WERI-Rb-1 (cell line): Measurements from ENCODE around the gene RAB7B.

ENCODE experiments used
- DNase-seq: peaks from one replicate; pipeline ENCODE4 v3.0.0-alpha.2; 2020
- H3K27ac ChIP-seq: fragments of 250-450 bp; sonication (Bioruptor Pico); 2 replicates; pipeline ENCODE4 v1.5.1; 2020; ENCODE audit warnings: mild to moderate bottlenecking, moderate library complexity
- H3K27me3 ChIP-seq: fragments of 250-450 bp; sonication (Bioruptor Pico); 2 replicates; pipeline ENCODE4 v1.5.1; 2021; ENCODE audit warnings: mild to moderate bottlenecking, low read depth, moderate library complexity; ENCODE audit not compliant: insufficient read depth, severe bottlenecking
- H3K36me3 ChIP-seq: fragments of 250-450 bp; sonication (Bioruptor Pico); 2 replicates; pipeline ENCODE4 v1.5.1; 2020; ENCODE audit warnings: mild to moderate bottlenecking, moderate library complexity
- H3K4me3 ChIP-seq: 2 replicates; pipeline ENCODE4 v1.5.1; 2011; ENCODE audit warnings: low read depth, mild to moderate bottlenecking, control low read depth, low read length
- H3K9me3 ChIP-seq: fragments of 250-450 bp; sonication (Bioruptor Pico); 2 replicates; pipeline ENCODE4 v1.5.1; 2021; ENCODE audit warnings: mild to moderate bottlenecking, moderate library complexity; ENCODE audit not compliant: severe bottlenecking
- CTCF ChIP-seq: IDR thresholded peaks from 2 replicates; pipeline ENCODE4 v1.5.1; 2011; ENCODE audit warnings: low read depth, mild to moderate bottlenecking, control low read depth, inconsistent platforms, low read length

Gene RAB7B

GRCh38 chr1:205929496-205930194 is 73.5 kb downstream of the RAB7B start:
- Histone ChIP-seq H3K4me3 (no peak overlapping the region), H3K9me3 (no peaks in the 10 kb centered on the region), H3K27me3 (no peaks in the 10 kb centered on the region), H3K36me3 (no peaks in the 10 kb centered on the region), H3K27ac (no peak overlapping the region)
- no peak for DNase-seq
- no peak for TF ChIP-seq CTCF

GRCh38 chr1:205928317-205928716 is 74.9 kb downstream of the RAB7B start:
- no peak for TF ChIP-seq CTCF

GRCh38 chr1:205927676-205928075 is 75.5 kb downstream of the RAB7B start:
- Histone ChIP-seq H3K36me3 (no peaks in the 10 kb centered on the region), H3K27me3 (no peaks in the 10 kb centered on the region), H3K9me3 (no peaks in the 10 kb centered on the region), H3K4me3 (no peak overlapping the region), H3K27ac (no peak overlapping the region)
- no peak for TF ChIP-seq CTCF
- no peak for DNase-seq

More at GRCh38 chr1:205928317-205928716, 74.9 kb downstream of the RAB7B start:
- Histone ChIP-seq H3K27me3 (no peaks in the 10 kb centered on the region), H3K27ac (no peak overlapping the region), H3K4me3 (no peak overlapping the region), H3K36me3 (no peaks in the 10 kb centered on the region), H3K9me3 (no peaks in the 10 kb centered on the region)
- DNase-seq, result no peak

- Histone ChIP-seq H3K27ac (no peak overlapping the region), H3K9me3 (no peaks in the 10 kb centered on the region), H3K27me3 (no peaks in the 10 kb centered on the region), H3K4me3 (no peak overlapping the region), H3K36me3 (no peaks in the 10 kb centered on the region)
- TF ChIP-seq CTCF, result no peak
- no peak for DNase-seq
Measured at GRCh38 chr1:205927247-205927646, 75.9 kb downstream of the RAB7B start.
